GM12865 (cell line): Measurements from ENCODE around the gene ARHGAP42.

Experiments used
- DNase-seq: peaks from one replicate; pipeline ENCODE4 v3.0.0; 2010; ENCODE audit warnings: low read depth
- H3K4me3 ChIP-seq: 2 replicates; pipeline ENCODE4 v1.5.1; 2011; ENCODE audit warnings: mild to moderate bottlenecking, low read depth, low read length, control low read depth
- CTCF ChIP-seq: IDR thresholded peaks from 2 replicates; pipeline ENCODE4 v1.5.1; 2011; ENCODE audit warnings: low read length, control low read depth, low read depth, inconsistent platforms; ENCODE audit not compliant: insufficient read depth; ENCODE audit errors: missing control alignments

ARHGAP42 gene

GRCh38 chr11:100801225-100801999 is 114.3 kb downstream of the ARHGAP42 start:
- no peak for TF ChIP-seq CTCF
- no peak overlapping the region for H3K4me3 ChIP-seq
- DNase-seq, result no peak

GRCh38 chr11:100805506-100806199 is 118.6 kb downstream of the ARHGAP42 start:
- no peak overlapping the region for H3K4me3 ChIP-seq
- no peak for DNase-seq
- TF ChIP-seq CTCF, result no peak

- DNase-seq, result no peak
- no peak for TF ChIP-seq CTCF
Measured at GRCh38 chr11:100806296-100806695, 119.2 kb downstream of the ARHGAP42 start.

GRCh38 chr11:100808904-100809491 is 121.9 kb downstream of the ARHGAP42 start:
- TF ChIP-seq CTCF, result no peak
- H3K4me3 ChIP-seq, result no peak overlapping the region
- DNase-seq, result no peak

More at GRCh38 chr11:100806296-100806695, 119.2 kb downstream of the ARHGAP42 start:
- H3K4me3 ChIP-seq, result no peak overlapping the region

GRCh38 chr11:100810146-100810545 is 123.1 kb downstream of the ARHGAP42 start:
- no peak for DNase-seq
- no peak overlapping the region for H3K4me3 ChIP-seq
- TF ChIP-seq CTCF, result no peak

- no peak for DNase-seq
- no peak overlapping the region for H3K4me3 ChIP-seq
- no peak for TF ChIP-seq CTCF
Measured at GRCh38 chr11:100810666-100811065, 123.6 kb downstream of the ARHGAP42 start.
